ENCODE measurements around the gene MS4A18. TPM values are rescaled to one million over a fixed set of nuclear protein-coding genes. Genes with fewer than 3 reads are reported as not detected.

MS4A18 gene
- total and polyA plus RNA-seq, 10 of the 15 experiments (the other 5 are each of a cell fraction or from before 2014, with no cell fraction given): not detected

GRCh38 chr11:60785806-60786361 lies 61.4 kb downstream of the MS4A18 start:
- peak; percentile 31; the same call in 1 of the 3 replicates for ATAC-seq
- Histone ChIP-seq H3K79me2 (ENCODE audit: control insufficient read depth, insufficient read depth, low read length) (no peaks in the 10 kb centered on the region), H2AFZ (ENCODE audit: control insufficient read depth, low read depth, low read length) (no peak overlapping the region), H3K4me3 (no peak overlapping the region), H3K36me3 (ENCODE audit: control insufficient read depth in 2 of 2, insufficient read depth in 2 of 2, low read length in 1 of 2) (no peaks in the 10 kb centered on the region), H3K9ac (ENCODE audit: control insufficient read depth, insufficient read depth, low read length) (no peak overlapping the region), H3K27me3 (replicated peaks in 1 of 2; ENCODE audit: control insufficient read depth in 2 of 2, insufficient read depth in 2 of 2, low read length in 1 of 2) (no peaks in the 10 kb centered on the region), H3K4me2 (ENCODE audit: control insufficient read depth, insufficient read depth) (no peak overlapping the region), H4K20me1 (ENCODE audit: control insufficient read depth, insufficient read depth) (no peaks in the 10 kb centered on the region), H3K27ac (ENCODE audit: control insufficient read depth, insufficient read depth) (no peak overlapping the region), H3K4me1 (ENCODE audit: control insufficient read depth, insufficient read depth, low read length) (peaks cover 7% of the 10 kb centered on the region), H3K9me3 (replicated peaks; ENCODE audit: control insufficient read depth, insufficient read depth, low read length) (no peaks in the 10 kb centered on the region)
- SMC1A ChIA-PET (ENCODE audit: uncharacterized antibody, unreplicated experiment): interaction anchor here (1.1 to 1.8 kb wide), 2 partner anchors 10 to 84 kb away, joined by 3 to 4 read pairs; no protein-coding TSS in a partner anchor
- RAD21 ChIA-PET (ENCODE audit: unreplicated experiment): interaction anchor here (0.9 to 1.5 kb wide), 3 partner anchors 24 to 113 kb away, joined by 3 to 4 read pairs (median 3); no protein-coding TSS in a partner anchor
- no peak for DNase-seq (ENCODE audit: low read depth, low spot score)
- in situ Hi-C loops (cut with MboI) (no loop called here), intact Hi-C loops (cut with micrococcal nuclease; ENCODE audit: unreplicated experiment) (no loop called here)
- CTCF ChIA-PET: interaction anchor here (1.2 to 4.2 kb wide), 3 partner anchors 11 to 36 kb away, joined by 3 to 21 read pairs (median 3); no protein-coding TSS in a partner anchor
- peak; percentile 71 for TF ChIP-seq BCL3 (IDR thresholded peaks at IDR 0.05; ENCODE audit: borderline replicate concordance, insufficient read depth, low read depth, low read length, poor library complexity, severe bottlenecking)
- no peak for TF ChIP-seq SIN3A (IDR thresholded peaks at IDR 0.05; ENCODE audit: low read depth, low read length)
- no peak for TF ChIP-seq ZNF207 (IDR thresholded peaks at IDR 0.05; ENCODE audit: borderline replicate concordance)
- peak; percentile 50 for TF ChIP-seq PBX3 (IDR thresholded peaks at IDR 0.05; ENCODE audit: insufficient replicate concordance, low read depth, low read length)
- WGBS (ENCODE audit: insufficient coverage, insufficient replicate concordance, low lambda C conversion rate, missing lambda C conversion rate): 19% methylated on average over 8 of the region's 8 CpGs
- FAIRE-seq: no peak
- POLR2A ChIA-PET: no interaction called here
- BruUV-seq (replicated peaks): no TSS peak
